HG03469 (cell line): ENCODE measurements around the gene ALG9.

Experiments used
- ATAC-seq: cut with Tn5 transposase; IDR thresholded peaks from one replicate; pipeline ENCODE4 v1.9.1; 2021; ENCODE audit warnings: mild to moderate bottlenecking, moderate library complexity, moderate number of reproducible peaks; ENCODE audit not compliant: unreplicated experiment

ALG9 gene, protein sequence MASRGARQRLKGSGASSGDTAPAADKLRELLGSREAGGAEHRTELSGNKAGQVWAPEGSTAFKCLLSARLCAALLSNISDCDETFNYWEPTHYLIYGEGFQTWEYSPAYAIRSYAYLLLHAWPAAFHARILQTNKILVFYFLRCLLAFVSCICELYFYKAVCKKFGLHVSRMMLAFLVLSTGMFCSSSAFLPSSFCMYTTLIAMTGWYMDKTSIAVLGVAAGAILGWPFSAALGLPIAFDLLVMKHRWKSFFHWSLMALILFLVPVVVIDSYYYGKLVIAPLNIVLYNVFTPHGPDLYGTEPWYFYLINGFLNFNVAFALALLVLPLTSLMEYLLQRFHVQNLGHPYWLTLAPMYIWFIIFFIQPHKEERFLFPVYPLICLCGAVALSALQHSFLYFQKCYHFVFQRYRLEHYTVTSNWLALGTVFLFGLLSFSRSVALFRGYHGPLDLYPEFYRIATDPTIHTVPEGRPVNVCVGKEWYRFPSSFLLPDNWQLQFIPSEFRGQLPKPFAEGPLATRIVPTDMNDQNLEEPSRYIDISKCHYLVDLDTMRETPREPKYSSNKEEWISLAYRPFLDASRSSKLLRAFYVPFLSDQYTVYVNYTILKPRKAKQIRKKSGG

DNA sequence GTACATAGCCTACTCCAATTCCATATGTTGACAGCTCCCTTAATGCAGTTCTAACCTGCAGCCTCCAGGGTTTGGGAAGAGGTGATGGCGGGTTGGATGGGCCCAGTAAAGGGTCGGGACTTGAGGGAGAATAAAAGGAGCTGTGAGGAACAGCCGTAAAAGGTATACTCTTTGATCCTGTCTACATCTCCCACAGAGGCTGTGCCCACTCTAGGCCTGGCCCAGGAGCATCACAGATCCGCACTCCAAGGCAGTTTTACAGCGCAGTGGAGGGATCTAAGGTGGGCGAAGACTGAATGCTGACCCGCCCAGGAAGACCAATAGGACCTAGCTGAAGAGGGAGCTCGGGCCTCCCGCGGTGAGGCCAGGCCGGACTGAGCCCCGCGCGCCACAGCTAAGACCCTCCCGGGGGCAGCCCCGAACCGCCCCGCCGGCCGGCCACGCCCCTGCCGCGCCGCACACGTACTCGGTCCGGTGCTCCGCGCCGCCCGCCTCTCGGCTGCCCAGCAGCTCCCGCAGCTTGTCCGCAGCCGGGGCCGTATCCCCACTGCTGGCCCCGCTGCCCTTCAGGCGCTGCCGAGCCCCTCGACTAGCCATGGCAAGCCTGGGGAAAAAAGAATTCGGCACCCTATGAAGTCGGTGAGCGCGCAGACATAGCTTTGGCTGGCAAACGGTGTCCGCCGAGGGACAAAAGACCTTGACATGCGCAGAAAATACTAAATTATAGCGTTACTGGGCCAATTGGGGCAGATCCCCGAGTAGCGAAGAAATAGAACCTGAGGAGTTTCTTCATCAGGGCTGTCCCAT lies at the start of gene ALG9:
Gene ALG9 (minus strand): TSS at position 696 of the 807 bp plus-strand sequence. CDS start 99 bp downstream, at position 597.
- ATAC-seq, result peak; percentile 74

DNA sequence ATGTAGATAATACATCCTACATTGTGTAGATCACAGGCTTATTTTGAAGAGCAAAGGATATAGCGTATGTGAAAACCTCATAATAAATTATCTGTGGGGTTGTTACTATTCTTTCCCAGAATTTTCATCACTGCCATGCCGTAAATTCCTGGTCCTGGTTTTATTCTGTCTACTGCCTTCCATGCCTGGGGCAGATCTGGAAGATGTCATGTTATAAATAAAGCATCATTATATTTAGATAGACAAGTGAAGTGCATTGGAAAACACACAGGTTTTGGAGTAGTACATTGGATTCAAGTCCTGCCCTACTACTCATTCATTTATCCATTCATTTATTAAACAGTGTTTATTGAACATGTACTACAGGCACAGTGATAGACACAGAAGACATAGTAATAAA lies 49.5 kb upstream of the ALG9 start:
- no peak for ATAC-seq

DNA sequence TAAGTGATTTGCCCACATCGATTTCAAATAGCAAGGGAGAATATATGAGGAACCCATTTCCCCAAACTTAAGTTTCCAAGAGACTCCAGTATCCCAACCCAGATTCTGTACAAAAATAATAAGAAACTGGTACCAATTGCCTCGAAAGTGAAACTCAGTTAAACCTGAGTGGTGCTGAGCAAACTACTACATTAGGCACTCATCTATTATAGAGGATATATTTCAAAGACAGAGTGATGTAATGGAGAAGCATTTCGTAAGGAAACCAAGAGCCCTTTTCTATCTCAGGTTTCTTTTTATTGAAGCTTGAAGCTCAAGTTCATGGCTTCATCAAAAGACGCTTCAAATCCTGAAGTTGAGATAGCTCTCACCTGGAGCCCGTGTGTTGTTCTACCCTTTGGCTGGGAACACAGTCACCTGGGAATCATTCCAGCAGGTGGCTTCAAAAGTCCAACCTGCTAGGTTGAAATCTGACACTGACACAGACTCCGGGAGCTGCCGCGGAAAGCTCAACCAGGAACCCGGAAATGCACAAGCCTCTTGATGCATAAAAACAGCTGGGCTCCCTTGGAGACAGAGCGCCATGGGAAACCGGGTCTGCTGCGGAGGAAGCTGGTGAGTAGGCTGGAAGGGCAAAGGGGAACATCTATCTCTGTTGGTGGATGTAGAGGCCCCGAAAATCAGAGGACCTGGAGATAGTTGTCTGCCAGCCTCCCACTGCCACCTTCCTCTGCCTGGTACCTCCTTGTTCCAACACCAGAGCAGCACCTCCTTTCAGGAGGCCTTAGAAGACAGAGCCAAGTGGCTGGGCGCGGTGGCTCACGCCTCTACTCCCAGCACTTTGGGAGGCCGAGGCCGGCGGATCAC lies 47.2 kb upstream of the ALG9 start, which contains the start of gene C11orf52:
Gene C11orf52 (plus strand): TSS at position 524 of the 867 bp plus-strand sequence. CDS start 60 bp downstream, at position 584.
- ATAC-seq, result no peak

DNA sequence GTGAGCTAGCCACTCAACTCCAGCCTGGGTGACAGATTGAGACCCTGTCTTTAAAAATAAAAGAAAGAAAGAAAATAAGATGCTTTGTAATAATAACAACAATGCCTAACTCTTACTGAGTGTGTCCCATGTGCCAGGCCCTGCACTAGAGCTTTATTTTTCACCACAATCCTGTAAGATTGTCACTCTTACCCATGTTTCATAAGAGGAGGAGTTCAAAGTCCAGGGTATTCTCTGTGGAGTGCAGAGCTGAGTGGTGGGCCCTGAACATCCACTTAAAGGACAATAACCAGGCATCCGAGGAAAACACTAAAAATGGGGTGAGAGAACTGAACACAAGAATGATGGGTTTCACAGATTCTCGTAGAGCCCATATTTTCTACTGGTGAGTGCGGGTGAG lies 46.4 kb upstream of the ALG9 start:
- no peak for ATAC-seq

DNA sequence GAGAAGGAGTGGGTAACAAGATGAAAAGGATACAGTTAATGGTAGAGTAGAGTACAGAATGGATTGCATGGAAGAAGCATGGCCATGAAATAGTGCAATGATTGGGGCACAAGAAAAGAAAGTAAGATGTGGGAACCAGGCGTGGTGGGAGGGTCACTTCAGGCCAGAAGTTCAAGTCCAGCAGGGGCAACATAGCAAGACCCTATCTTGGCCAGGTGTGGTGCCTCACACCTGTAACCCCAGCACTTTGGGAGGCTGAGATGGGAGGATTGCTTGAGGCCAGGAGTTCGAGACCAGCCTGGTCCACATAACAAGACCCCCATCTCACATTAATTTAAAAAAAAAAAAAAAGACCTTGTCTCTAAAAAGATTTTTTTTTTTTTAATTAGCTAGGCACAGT lies 45.9 kb upstream of the ALG9 start:
- no peak for ATAC-seq

DNA sequence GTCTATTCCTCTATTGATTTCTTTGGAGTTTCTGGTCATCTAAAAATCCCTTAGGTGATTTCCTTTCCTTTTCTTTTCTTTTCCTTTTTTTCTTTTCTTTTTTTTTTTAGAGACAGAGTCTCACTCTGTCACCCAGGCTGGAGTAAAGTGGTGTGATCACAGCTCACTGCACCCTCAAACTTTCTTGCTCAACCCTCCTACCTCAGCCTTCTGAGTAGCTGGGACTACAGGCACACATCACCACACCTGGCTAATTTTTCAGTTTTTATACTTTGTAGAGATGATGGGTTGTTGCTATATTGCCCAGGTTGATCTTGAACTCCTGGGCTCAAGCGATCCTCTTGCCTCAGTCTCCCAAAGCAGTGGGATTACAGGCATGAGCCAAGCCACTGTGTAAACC lies 45.4 kb upstream of the ALG9 start:
- ATAC-seq, result no peak

DNA sequence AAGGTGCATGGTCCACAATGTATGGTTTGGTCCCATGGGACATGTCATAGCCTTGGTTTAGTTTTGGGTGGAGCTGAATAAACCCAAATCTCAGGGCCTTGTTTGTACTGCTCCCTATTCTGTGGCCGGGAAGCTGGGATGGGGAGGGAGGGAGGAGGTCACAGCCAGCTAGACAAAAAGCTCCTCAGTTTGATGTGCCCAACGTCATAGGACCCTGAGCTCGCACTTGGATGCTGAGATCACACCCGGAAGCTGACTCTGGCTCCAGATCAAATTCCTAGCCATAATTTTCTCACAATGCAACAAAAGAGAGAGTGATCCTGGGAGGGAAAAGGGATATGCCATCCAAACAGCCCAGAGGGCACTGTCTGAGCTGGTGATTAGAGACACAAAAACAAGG lies 42.6 kb upstream of the ALG9 start:
- ATAC-seq, result no peak

DNA sequence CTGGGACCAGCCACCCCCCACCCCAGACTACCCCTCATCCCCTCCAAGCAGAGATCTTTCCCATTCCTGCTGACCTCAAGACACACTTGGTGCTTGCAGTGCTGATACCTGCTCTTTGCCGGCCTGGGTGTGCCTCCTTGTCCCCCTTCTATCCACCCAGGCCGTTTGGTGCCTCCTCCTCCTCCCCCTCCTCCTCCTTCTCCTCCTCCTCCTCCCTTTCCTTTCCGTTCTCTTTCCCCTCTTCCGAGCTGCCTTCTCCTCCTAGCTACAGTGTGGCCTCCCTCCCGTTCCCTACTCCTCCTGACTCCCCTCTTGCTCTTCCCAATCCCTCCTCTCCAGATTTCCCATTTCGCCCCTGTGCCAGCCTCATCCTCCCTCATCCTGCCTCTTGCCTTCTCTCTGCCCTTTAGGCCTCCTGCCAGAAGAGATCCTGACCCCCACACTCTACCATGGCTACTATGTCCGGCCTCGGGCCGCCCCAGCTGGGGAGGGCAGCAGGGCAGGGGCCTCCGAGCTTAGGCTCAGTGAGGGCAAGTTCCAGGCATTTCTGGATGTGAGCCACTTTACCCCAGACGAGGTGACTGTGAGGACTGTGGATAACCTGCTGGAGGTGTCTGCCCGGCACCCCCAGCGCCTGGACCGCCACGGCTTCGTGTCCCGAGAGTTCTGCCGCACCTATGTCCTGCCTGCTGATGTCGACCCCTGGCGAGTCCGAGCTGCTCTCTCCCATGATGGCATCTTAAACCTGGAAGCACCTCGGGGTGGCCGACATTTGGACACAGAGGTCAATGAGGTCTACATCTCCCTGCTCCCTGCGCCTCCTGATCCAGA lies 41.9 kb upstream of the ALG9 start:
- ATAC-seq, result no peak

DNA sequence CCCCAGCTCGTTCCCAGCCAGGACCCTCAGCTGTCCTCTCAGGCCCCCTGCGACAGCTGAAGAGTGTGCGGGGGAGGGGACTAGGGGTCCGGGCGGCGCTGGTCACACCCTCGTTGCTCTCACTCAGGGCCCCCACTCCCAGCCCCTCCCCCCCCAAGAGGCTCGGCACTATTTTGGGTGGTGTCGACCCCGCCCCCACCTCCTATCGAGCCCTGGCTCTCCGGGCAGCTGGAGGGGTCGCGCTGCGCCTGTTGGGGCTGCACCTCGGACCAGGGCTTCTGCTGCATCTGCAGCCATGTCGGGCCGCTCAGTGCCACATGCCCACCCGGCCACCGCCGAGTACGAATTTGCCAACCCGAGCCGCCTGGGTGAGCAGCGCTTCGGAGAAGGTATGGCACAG lies 41.2 kb upstream of the ALG9 start, which contains the start of gene HSPB2:
Gene HSPB2 (plus strand): TSS at position 200 of the 400 bp plus-strand sequence. CDS start 96 bp downstream, at position 296.
- ATAC-seq, result no peak

DNA sequence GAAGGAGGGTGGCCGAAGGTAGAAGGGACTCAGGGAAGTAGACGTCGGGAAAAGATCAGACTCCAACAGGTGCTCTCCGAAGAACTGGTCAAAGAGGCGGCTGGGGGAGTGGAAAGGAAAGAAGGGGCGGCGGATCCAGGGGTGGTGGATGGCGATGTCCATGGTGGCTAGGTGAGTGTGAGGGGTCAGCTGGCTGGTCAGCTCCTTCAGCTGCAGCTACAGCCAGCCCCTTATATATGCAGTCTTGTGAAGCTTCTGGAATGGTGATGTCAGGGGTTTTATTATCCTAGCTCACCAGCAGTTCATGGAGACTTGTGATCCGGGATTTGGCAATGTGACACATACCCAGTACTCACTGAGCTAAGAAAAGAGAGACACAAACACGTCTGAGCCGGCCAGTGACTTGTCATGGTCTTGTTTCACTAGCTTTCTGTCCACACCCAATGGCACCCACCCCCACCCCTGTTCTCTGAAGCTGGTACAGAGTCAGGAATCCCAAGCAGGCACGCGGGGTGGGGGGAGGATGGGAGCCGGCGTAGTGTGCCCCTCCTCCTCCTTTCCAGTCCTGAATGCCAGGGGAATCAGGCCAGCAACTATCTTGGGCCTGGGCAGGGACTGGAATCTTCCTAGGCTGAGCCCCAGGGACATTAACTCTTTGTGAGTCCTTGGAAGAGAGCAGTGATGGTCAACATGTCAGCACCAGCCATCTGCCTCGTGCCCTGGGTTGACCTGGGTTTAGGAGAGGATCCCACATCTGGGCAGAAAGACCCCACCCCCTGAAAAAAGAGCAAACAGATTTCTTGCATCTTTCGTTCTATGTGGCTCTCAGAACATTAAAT lies 40.4 kb upstream of the ALG9 start, which contains the start of gene CRYAB:
Gene CRYAB (minus strand): TSS at position 208 of the 839 bp plus-strand sequence. CDS start 46 bp downstream, at position 162.
- ATAC-seq, result no peak

DNA sequence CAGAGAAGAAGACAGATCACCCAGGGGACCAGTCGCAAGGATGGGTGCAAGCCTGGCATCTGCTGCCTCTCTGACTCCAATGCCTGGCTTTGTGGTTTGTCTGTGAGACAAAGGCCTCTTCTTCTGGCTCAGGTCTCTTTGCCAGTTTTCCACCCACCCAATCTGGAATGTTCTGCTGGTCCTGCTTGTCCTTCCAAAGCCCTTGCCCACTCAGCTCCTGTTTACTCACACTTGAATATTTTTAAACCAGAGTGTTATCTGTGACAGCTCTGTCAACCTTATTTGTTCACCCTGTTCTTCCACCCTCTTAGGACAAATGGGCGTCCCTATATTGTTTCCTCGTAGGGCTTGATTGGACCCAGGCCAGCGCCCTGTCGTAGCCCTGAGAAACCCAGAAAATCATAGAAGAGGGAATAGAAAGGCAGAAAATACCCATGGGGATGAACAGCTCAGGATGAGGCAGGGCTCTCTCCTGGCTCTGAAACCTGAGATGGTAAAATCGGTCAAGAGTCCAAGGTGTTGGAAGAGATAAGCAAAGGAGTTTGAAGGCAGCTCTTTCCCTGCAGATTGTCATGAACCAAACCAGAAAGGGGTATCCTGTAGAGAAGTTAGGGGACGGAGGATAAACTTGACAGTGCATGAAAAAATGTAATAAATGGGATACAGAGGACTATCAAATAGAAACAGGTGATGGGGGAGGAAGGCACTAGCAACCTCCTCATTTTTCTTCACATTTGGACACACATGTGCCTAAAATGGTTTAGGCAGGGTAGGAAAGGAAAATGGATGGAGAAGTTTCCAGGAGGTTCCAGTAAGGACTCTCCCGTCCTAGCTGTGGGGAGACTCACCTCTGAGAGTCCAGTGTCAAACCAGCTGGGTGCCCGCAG lies 39.5 kb upstream of the ALG9 start:
- ATAC-seq, result no peak

DNA sequence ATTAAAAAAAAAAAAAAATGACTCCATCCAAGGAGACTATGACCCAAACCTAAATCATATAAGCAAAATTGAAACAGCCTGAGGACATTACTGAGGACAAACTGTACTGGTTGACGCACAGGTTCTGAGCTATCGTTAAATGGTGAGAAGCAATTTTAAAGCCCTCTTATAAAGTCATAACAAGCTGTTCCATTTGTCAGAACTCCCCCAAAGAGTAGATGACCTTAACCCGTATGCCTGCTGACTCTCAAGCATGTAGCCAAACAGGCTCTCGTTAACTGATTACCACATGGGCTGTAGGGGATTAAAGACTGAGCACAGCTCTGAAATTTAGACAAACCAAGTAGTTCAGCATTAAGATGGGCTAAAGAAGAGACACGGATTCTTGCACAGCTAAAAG lies 38.0 kb upstream of the ALG9 start:
- ATAC-seq, result no peak

DNA sequence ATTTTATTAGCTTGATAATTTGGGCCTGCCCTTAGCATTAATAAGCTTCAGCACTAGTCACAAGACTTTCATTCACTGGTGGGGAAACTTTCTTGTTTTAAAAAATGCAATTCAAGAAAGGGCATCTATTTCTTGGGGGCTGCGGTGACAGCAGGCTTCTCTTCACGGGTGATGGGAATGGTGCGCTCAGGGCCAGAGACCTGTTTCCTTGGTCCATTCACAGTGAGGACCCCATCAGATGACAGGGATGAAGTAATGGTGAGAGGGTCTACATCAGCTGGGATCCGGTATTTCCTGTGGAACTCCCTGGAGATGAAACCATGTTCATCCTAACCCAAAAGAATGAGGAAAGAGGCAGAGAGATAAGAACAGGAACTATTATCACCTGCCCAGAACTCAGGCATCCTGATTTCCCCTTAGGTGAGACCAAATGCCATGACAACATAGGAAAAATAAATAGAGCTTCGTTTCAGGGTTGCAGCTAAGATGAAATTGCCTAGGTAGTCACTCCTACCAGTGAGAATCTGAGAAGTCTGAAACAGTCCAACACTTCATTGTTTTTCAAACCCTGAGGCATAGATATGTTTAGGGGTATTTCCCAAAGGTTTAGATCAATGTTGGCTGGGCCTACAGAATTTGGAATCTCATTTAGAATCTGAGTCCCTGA lies 37.4 kb upstream of the ALG9 start:
- ATAC-seq, result no peak

DNA sequence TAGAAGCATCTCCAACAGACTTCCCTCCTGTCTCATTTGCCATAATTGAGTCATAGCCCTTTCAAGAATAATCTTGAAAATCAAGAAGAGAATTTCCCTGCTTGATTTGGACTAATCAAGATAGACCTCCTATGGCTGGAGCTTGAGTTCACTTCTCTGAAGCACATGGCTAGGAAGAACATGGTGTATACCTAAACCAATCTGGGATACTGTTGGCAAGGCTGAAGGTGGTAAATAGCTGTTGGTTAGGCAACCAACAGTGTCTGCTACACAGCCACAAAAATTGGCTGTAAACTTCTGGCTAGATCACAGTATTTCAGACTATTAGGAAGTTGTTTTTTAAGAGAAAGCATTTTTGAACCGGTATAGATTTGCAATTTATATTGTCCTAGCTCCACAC lies 35.3 kb upstream of the ALG9 start:
- ATAC-seq, result no peak

DNA sequence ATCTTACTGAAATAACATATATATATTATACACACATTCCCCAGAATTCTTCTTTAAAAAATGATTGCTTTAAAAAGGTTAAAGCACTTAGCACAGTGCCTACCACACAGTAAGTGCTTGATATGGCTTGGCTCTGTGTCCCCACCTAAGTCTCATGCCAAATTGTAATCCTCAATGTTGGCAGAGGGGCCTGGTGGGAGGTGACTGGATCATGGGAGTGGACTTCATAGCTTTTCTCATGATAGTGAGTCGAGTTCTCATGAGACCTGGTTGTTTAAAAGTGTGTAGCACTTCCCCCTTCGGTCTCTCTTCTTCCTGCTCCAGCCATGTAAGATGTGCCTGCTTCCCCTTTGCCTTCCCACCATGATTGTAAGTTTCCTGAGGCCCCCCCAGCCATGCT lies 34.0 kb upstream of the ALG9 start:
- no peak for ATAC-seq

DNA sequence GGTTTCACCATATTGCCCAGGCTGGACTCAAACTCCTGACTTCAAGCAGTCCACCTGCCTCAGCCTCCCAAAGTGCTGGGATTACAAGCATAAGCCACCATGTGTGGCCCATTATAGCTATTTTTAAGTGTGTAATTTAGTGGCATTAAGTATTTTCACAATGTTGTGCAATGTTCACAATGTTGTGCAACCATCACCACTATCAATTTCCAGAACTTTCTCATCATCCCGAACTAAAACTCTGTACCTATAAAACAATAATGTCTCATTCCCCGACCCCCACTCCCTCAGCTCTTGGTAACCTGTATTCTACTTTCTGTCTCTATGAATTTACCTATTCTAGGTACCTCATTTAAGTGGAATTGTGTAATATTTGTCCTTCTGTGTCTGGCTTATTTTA lies 15.5 kb upstream of the ALG9 start:
- no peak for ATAC-seq

DNA sequence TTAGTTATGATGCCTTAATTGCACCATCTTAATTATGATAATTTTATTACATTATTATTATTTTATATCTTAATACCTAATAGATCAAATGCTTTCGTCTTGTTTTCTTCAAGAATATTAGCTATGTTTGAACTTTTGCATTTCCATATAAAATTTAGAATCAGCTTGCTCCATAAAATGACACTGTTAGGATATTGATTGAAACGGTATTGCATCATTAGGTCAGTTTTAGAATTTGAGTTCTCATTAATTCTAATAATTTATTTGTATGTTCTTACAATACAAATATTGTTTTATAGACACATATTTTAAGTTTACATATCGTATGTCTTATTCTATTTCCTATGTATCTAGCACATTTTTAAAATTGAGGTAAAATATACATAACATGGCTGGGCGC lies 14.7 kb upstream of the ALG9 start:
- ATAC-seq, result no peak
